GM18499 (cell line): ENCODE data around the gene PCSK2.

Experiments used
- ATAC-seq: cut with Tn5 transposase; IDR thresholded peaks from one replicate; pipeline ENCODE4 v1.9.1; 2021; ENCODE audit warnings: moderate number of reproducible peaks; ENCODE audit not compliant: insufficient read depth, unreplicated experiment

PCSK2 gene

GRCh38 chr20:17522528-17522927 lies 295.7 kb downstream of the PCSK2 start:
- ATAC-seq = no peak

GRCh38 chr20:17523326-17523725 lies 296.5 kb downstream of the PCSK2 start:
- no peak for ATAC-seq

GRCh38 chr20:17524560-17524959 lies 297.7 kb downstream of the PCSK2 start:
- no peak for ATAC-seq

- no peak for ATAC-seq
These were observed 298.3 kb downstream of the PCSK2 start for GRCh38 chr20:17525132-17525531.

- ATAC-seq = peak; percentile 57
These were observed 298.8 kb downstream of the PCSK2 start for GRCh38 chr20:17525650-17526049.

DNA sequence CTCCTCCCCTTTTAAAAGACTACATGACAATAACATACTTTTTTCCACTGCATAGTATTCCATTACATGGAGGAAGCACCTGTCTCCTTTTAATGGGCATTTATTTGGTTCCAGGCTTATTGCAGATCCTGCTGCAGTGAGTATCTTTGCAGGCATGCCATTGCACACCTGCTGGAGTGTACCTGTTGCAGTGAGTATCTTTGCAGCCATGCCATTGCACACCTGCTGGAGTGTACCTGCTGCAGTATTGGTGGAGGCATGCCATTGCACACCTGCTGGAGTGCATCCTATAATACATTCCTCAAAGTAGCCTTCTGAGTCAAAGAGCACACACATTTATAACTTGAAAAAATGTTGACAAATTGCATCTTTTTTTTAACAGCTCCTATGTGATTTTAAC lies 302.7 kb downstream of the PCSK2 start:
- no peak for ATAC-seq

GRCh38 chr20:17530153-17530552 lies 303.3 kb downstream of the PCSK2 start:
- no peak for ATAC-seq

DNA sequence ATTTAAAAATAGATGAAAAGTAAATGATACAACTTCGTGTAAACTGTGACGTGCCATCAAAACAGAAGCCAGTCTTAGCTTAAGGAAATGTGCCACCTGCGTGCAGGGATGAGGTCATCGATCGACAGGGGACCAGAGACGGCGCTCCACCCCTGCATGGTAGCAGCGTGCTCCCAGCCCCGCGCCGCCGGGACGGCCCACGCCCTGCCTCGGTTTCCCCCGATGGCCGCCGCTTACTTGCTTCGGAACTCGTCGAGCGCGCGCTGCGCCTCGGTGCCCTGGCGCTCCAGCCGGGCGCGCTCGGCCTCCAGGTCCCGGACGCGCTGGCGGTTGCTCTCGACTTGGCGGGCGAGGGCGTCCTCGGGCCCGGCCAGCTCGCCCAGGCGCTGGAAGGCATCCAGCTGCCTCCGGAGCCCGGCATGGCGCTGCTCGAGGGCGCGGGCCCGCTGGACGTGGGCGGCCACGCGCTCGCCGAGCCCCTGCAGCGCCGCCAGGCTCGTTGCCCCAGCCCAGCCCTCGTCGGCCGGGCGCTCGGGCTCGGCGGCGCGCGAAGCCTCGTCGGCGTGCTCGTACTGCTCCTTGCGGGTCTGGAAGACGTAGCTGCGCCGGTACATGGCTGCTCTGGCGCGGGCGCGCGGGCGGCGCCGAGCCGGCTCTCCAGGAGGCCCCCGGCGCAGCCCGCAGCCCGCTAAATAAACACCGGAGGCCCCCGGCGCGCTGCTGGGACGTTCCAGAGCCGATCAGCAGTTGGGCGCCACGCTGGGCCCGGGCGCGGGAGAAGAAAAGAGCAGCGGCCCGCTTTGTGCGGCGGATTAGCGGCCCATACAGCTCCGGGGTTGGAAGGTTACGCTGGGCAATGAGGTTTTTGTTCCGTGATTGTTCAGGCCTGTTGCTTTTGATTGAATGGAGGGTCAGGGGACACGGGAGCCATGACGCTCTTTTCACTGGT lies 304.1 kb downstream of the PCSK2 start, which contains the start of gene BFSP1:
BFSP1 (minus strand) TSS at position 664 of the 949 bp plus-strand sequence; CDS start at position 614, 50 bp downstream.
- ATAC-seq = no peak

DNA sequence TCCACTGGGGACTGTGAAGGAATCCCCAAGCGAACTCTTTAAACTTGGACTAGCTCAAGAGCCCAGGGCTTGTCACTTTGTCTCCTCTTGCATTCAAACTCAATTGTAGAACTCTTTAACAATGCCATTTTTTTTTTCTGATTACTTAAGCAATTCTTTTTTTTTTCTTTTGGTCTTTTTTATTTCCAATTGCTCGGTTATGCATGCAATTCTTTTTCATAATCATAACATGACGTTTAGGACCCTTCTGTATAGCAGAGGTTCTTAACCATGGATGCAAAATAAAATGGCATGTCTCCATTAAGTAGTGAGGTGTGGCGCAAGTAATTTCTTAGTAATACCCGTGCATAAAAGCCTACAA lies 304.8 kb downstream of the PCSK2 start:
- ATAC-seq = no peak

GRCh38 chr20:17533396-17533795 lies 306.6 kb downstream of the PCSK2 start:
- ATAC-seq = no peak

GRCh38 chr20:17534077-17534476 lies 307.2 kb downstream of the PCSK2 start:
- no peak for ATAC-seq
